Right renal pelvis (tissue), 4 donors: Measurements from ENCODE around the gene GSG1L. TPM values are rescaled to one million over a fixed set of nuclear protein-coding genes. Genes with fewer than 3 reads are reported as not detected.

ENCODE experiments used
- DNase-seq, 4 donors: peaks; one replicate each; pipeline ENCODE4 v3.0.0-alpha.2; 2013; ENCODE audit warnings: low read depth in 4 of 4, low spot score in 3 of 4, missing footprints in 1 of 4
- polyA plus RNA-seq, 4 donors: library from polyadenylated mRNA; unstranded; fragments of 120-200 nt; gene quantifications; one replicate each; pipeline ENCODE4 v1.2.1, GENCODE V29; 2013; ENCODE audit not compliant: insufficient read length in 4 of 4

The GSG1L gene
- polyA plus RNA-seq, 4 donors, result 0.44 to 0.74 (median 0.58) TPM

GRCh38 chr16:27867122-27868110 is 196.1 kb downstream of the GSG1L start:
- DNase-seq, result peak in 2 of 4 donors; percentile 8 to 11

GRCh38 chr16:27863377-27863776 is 200.1 kb downstream of the GSG1L start:
- DNase-seq, result no peak

DNA sequence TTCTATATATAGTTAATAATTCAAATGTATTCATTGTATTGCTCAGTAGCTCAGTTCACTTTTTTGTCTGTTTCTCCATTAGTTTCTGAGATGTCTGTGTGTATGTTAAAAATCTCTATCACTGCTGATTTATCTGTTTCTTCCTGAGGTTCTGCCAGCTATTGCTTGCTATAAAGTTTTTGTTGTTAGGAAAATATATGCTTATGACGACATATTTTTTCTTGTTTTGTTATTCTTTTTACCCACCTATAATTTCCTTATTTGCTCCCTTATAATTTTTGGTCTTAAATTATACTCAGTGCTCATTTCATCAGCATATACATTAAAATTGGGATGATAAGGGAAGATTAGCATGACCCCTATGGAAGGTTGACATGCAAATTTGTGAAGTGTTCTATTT is 200.6 kb downstream of the GSG1L start:
- DNase-seq, result no peak

GRCh38 chr16:27860091-27860490 is 203.4 kb downstream of the GSG1L start:
- DNase-seq, result no peak

DNA sequence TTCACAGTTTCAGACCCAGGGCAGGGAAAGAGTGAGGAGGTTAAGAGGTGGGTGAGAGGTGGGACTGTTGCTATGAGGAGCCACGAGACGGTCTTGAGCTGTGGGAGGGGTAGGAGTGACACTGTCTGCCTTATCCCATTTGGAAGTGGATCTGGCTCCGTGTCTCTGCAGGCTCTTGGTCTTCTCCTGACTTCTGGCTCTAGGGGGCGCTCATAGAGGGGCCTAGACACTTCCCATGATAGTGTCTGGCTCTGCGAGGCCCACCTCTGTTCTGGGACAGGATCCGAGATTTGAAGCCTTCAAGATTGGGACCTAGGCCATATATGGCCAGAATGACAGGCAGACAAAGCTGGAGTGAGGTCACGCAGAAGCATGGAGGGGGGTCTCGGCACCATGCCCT is 204.5 kb downstream of the GSG1L start:
- DNase-seq, result no peak

DNA sequence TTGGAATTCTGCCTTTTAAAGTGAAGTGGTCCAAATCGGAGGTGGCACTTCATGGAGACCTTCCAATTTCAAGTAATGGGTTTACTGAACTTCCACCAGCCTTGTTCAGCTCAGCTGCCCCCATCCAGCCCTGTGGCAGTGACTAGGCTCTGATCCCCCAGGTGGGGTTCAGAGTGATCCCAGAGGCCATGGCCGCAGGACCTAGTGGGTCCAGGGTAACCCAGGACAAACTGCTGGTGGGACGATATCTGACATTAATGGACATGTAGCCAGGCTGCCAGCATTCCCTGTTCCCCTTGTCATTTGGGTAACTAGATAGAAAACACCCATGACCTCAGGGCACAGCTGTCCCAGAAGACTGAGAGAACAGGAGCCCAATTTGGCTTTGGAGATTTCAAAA is 209.9 kb downstream of the GSG1L start:
- DNase-seq, result no peak

- DNase-seq, result no peak
Measured at GRCh38 chr16:27853101-27853500, 210.4 kb downstream of the GSG1L start.

DNA sequence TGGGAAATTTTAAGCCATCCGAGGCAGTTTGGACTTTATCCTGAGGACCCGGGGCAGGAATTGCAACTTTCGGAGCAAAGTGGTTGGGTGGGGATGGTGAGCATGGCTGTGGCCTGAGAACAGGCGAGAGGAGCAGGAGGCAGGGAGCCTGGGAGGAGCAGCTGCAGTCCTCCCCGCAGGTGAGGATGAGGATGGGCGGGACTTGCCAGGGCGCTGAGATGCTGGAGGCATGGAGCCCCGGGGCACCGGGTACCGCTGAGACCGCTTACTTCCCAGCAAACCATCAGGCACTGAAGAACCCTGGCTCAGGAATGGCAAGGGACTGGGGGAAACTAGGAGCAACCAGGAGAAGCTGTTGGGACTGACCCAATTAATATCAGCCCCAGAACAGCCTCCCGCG is 210.8 kb downstream of the GSG1L start:
- no peak for DNase-seq

DNA sequence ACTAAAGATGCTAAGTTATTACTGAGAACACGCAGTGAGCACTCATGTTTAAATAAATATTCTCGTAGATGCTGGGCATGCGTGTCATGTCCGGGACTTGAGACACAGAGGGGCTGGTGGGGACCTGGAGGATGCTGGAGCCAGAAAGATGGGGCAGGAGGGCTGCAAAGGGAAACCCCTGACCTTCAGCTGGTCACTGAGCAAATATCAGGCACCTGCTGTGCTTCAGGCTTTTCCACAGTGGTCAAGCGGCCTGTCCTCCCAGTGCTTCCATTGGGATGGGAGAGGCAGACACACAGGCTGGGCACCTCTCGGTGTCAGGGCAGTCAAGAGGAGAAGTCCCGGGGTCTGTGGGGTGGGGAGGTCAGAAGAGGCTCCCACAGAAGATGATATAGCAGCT is 211.4 kb downstream of the GSG1L start:
- DNase-seq, result no peak

DNA sequence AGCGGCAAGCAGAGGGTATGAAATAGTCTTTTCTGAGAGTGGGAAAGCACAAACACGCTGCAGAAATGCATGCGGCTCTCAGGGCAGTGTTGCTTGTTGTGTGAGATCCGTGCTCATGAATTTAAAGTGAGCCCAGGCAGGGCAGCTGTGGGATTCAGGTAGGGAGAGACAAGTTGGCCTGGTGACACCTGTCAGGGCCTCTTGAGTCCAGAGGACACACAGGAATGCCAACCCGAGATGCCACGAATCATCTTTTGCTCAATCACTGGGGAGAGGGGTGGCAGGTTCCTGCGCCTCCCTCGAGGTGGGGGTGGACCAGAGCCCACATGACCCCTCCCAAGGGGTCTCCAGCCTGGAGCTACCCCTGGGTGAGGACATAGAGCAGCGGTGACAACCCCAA is 211.9 kb downstream of the GSG1L start:
- DNase-seq, result no peak

- DNase-seq, result no peak
Measured at GRCh38 chr16:27849621-27850020, 213.9 kb downstream of the GSG1L start.

DNA sequence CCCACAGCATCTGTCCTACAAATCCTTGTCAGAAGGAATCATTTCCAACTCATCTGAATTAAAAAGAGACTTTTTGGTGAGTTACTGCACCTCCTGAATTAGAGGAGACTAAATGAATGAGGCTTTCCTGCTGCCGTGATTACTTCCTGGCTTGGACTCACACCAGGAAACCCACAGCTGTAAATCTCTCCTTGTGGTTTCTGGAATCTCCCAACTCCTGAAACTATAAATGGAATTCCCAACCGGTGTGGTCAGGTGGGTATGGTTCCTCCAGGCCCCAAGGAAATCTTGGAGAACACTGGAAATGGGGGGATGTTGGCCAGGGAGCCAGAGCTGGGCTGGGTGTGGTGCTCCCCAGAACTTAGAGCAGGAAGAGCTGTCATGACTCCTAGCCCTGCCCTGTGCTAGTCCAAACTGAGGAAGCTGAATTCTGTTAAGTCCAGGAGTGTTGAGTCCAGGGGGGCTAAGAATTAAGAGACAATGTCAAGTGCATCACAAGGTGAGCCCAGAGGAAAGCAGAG is 216.4 kb downstream of the GSG1L start:
- DNase-seq, result peak in 3 of 4 donors; percentile 13 to 20 (median 16)

DNA sequence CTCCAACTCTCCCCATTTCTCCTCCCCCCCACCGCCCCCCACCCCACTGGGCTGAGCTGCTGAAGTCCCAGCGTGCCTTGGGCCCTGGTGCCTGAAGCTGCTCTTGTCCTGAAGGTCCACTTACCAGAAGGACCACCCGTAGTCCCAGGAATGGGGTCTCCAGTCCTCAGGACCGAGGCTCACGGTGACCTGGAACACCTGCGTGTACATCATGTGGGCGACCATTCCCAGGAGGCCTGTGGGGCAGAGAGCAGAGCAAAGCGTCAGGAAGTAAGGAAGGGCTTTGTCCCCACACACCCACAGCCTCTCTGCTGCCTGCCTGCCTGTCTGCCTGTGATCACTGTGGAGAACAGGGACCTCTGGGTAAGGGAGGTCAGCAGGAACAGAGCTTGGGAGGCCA is 218.7 kb downstream of the GSG1L start:
- DNase-seq, result no peak

DNA sequence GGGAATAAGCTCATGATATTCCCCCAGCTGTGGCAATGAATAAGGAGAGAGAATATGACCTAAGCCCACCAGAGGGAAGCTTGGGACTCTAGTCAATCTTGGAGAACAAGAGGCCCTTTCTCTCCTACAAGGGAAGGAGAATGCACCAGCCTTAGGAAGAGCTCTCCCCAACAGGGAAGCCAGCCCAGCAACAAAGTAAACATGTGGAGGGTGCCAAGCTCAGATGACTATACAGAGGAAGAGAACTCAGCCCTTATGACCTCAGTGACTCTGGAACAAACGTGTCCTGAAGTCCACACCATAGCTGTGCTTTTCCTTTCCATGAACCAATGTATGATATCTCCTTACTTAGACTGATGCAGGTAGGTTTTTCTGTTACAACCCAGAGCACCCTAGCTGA is 219.7 kb downstream of the GSG1L start:
- DNase-seq, result no peak

- DNase-seq, result no peak
Measured at GRCh38 chr16:27841911-27842310, 221.6 kb downstream of the GSG1L start.

GRCh38 chr16:27841061-27841801 is 222.3 kb downstream of the GSG1L start:
- DNase-seq, result no peak

- no peak for DNase-seq
Measured at GRCh38 chr16:27840311-27841060, 223.0 kb downstream of the GSG1L start.

GRCh38 chr16:27839419-27839818 is 224.1 kb downstream of the GSG1L start:
- no peak for DNase-seq

DNA sequence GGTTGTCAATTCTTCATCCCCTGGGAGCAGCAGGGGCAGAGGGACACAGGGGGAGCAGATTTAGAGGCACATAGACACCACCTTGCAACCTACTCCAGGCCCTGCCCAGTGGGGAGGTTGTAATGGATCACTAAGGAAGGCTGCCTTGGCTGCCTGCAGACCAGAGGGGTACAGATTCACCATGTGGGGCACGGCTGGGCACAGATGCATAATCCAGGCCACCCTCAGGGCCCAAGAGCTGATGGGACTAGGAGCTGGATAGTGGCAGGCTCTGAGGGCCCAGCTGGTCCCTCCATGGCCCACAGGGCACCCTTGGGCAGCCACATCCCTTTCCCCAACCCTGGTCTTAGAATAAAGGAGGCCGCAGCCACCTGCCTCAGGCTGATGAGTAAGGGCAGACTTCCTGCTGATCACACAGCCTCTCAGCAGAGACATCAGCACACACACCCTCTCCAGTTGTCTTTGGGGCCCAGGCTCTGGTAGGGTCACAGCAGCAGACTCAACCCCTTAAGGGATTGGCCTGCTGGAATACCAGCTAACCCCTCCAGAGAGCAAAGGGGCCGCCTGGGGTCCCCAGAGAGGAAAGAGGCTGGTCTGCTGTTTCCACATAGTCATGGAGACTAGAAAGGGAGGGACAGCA is 224.9 kb downstream of the GSG1L start:
- DNase-seq, result no peak

DNA sequence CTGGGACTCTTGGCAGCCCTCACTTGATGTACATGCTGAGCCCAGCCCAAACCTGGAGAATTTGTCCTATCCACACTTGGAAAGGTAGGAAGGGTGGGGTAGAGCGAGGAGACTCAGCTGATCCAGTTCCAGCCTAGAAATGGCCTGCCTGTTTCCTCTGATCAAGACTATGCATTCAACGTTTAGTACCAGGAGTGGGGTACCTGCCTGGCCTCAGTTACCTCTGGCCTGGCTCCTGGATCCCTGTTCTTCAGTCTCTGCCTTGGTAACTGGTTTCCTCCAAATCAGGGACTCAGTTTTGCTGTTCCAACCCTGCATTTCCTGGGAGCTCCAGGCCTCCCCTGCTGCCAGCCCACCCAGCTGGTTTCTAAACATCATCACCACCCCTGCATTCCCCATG is 233.5 kb downstream of the GSG1L start:
- no peak for DNase-seq
